UCSD-AML1 (cell line): ENCODE measurements around the gene AIP.
"Not testable (repeated sequence)": the region's sequence is repeated elsewhere in the genome, so short reads cannot be mapped to it uniquely, and the experiment has no call there.

Source experiments
- DNase-seq: peaks from one replicate; lab custom pipeline; 2025; ENCODE audit not compliant: unreplicated experiment; lab: John Stamatoyannopoulos, UW

AIP gene

GRCh38 chr11:67505605-67506396 lies 23.0 kb downstream of the AIP start:
- peak; percentile 93 for DNase-seq

DNA sequence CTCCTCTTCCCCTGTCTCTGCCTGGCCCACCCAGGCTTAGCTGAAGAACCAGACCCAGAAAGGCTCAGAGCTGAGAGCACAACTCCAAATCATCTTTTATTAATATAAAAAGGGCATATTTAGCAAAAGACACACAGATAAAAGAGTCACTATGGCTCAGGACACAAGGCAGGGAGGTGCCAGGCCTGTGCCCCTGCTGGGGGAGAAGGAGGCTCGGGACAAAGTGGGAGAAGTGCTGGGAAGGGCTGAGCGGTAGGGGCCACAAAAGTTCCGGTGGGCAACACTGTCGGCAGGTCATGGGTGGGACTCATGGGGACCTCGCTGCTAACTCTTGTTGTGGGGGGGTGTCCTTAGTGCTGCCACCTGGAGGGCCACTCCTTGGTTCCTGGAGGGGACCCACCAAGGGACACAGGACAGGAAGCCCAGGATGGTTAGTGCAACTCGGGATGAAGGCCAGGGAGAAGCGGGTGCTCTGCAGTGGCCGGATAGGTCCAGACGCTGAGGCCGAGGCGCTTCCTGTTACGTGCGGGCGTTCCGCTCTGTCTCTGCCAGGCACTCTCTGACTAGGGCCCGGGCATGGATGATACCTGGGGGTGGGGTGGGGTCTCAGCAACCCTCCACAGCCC lies 23.7 kb downstream of the AIP start:
- no peak for DNase-seq

DNA sequence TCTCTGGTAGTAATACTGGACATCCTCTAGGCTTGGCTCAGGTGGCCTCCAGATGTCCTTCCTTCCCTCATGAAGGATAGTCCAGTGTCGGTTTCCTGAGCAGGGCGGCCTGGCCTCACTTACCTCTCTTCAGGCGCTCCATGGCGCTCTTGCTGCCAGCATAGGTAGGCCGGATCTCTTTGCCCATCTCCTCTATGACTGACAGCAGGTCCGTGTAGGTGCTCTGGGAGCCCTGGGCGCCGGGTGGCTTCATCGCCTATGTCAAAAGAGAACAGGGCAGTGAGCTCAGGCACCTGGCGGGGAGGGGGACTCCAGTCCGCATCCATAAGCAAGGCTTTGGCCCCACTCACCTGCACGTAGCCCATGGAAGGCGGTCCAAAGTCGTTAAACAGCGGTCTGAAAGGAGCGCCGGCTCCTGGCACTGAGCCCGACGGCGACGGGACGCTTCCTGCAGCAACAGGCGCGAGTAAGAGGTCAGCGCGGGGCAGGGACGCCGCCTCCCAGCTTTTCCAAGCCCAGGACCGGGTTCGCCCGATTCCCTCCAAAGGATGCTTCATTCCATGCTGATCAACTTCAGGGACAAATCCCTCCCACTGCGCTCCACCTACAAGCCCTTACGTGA lies 24.5 kb downstream of the AIP start:
- DNase-seq = no peak

DNA sequence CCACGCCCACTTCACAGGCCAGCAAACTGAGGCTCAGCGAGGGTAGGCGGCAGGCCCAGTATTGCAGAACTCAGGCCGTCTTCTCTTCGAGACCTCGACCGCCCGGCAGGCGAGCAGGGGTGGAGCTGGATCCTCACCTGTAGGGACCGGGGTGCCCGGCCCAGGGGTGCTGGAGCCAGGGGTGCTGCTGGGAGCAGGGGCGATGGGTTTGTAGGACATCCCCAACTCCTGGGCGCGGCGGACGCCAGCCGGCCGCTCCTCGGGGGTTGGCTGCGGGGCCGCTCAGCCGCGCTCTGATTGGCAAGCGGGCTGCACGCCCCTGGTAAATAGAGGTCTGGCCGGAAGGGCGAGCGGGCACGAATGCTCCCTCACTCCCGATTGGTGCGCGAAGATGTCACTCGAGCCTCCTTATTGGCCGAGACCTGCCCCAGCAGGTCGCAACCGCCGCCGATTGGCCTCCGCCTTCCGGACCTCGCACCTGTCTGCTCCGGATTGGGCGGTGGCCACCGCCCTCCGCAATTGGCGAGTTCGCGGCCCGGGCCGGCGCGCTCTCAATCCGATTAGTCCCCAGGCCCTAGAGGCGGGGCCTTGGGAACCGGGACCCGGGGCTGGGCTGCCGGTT lies 25.1 kb downstream of the AIP start, which contains the start of gene CDK2AP2:
CDK2AP2 (minus strand) TSS at position 299 of the 622 bp plus-strand sequence; CDS start at position 219, 80 bp downstream.
- peak; percentile 99 for DNase-seq

DNA sequence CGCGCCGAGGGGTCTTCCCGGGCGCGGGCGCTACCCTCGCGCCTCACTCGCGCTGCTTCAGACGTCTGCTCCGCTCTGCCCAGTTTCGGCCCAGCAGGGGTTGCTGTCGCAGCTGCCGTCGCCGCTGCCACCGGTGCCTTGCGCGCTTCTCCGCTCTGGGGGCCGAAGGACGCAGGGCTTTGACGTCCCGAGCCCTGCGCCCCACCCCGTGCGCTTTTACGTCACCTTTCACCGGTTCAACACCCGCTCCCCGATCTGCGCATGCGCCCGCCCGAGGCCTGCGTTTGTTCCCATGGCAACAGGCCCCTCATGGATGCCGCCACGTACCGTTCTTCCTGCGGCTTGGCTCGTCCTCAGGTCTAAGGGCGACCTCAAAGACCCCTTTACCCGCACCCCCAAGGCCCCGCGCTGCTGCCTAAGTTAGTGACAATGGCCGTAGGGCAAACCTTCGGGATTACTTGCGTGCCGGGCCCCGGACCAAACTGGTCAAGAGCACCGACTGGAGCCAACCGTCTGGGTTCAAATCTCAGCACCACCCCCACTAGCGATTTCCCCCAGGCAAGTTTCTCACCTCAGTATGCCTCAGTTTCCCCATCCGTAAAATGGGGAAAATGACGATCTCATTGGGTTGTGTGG lies 25.8 kb downstream of the AIP start:
- peak; percentile 96 for DNase-seq

GRCh38 chr11:67510023-67510345 lies 27.2 kb downstream of the AIP start:
- DNase-seq = no peak

GRCh38 chr11:67511558-67511957 lies 28.7 kb downstream of the AIP start:
- DNase-seq = not testable (repeated sequence)

DNA sequence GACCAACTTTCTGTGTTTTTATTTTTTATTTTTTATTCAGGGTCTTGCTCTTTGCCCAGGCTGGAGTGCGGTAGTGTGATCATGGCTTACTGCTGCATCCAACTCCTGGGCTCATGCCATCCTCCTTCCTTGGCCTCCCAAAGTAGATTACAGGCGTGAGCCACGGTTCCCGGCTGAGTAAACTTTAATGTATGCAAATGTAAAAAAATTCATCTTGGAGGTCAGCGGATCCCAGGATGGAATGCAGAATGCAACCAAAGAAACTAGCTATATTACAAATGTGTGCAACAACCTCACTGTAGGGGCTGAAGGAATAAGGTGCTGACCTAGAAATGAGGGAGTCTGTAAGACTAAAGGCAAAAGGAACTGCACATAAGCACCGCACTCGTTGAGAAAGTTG lies 31.3 kb downstream of the AIP start:
- DNase-seq = no peak

GRCh38 chr11:67516806-67517205 lies 34.0 kb downstream of the AIP start:
- DNase-seq = no peak

DNA sequence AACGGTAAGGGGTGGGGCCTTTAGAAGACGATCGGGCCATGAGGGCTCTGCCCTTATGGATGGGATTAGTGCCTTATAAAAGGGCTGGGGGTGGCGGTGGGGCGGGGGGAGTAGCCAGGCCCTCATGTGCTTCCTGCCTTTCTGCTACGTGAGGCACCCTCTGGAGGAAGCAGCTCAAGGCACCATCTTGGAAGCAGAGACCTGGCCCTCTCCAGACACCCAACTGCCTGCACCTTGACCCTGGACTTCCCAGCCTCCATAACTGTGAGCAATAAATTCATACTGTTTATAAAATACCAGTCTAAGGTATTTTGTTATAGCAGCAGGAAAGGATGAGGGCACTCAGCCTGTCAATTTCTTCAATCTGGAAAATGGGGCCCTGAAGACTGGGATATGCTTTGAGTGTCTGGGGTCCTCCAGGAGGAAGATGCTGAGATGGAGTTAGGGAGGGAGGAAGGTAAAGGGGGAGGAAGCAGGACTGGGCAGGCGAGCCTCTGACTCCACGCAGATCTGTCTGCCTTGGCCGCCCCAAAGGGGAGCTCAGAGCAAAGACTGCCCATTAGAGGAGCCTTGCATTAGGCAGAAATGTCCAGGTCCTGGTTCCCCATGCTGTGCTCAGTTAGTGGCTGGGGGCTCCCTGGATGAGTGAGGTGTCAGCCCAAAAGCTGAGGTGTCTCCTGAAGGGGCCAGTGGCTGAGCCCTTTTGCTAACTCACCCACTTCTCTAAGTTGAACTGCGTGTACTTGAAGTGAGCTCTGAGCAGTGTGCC lies 35.1 kb downstream of the AIP start:
- no peak for DNase-seq

DNA sequence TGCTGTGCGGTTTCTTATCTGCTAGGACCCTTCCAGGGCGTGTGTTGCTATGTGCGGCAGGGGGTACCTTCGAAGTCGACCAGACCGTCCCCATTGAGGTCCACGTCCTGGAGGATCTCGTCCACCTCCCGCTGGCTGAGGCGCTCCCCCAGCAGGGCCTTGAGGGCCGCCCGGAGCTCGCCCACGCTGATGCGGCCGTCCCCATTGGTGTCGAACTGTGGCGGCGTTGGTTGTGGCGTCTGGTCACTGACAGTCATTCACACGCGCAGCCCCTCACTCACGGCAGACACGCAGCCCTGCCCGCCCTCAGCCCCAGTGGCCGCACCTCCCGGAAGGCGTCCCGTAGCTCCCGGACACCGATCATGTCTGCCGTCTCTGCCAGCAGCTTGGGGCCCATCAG lies 36.9 kb downstream of the AIP start:
- DNase-seq = no peak

DNA sequence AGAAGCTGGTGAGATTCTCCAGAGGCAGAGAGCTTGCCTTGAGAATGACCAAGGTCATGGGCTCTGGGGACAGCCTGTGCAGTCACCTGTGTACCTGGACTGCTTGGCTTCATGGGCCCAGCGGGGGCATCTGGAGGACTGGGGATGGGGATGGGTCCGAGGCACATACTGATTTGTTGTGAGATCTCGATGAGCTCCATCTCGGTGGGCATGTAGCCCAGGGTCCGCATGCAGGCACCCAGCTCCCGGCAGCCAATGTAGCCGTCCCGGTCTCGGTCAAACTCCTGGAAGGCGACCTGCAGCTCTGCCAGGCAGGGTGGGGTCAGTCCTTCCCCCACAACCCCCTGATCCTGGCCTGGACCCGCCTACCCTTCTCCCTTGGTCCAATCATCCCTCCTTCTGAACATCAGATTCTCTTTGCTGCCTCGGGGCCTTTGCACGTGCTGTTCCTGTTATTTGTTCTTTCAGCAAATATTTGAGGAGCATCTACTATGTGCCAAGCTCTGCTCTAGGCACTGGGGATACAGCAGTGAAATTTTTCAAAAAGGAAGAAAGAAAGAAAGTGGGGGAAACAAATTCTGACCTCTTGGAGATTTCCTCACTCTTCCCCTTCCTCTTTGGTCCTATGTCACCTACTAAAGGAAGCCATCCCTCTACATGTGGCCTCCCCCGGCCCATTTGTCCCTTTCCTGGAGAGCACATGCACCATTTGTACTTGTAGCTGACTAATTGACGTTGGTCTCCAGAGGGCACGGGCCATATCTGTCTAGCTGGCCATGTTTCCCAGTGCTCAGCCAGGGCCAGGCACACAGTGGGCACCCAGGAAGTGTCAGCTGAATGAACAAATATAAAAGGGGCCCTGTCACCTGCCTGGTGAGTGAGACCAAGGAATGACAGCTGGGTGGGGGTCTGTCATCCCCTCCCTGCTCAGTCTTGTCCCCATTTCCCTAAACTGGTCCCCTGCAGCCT lies 38.3 kb downstream of the AIP start:
- DNase-seq = no peak

DNA sequence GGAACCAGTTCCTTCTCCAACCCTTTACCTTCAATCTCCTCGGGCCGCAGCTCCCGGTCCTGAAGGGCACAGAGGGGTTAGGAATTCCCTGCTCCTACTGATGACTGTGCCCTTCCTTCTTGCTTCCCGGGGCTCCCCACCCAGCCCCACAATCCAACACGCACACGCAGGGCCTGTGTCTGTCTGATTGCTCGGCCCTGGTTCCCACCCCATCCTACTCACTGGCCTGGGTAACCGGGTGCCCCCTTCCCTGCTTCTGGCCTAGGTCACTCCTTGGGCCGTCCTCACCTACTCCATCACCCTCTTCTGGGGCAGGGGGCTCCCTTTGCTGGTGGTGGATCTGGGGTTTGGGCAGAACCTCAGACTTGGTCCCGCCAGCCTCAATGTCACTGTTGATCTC lies 39.1 kb downstream of the AIP start:
- no peak for DNase-seq

GRCh38 chr11:67522338-67522737 lies 39.5 kb downstream of the AIP start:
- no peak for DNase-seq

DNA sequence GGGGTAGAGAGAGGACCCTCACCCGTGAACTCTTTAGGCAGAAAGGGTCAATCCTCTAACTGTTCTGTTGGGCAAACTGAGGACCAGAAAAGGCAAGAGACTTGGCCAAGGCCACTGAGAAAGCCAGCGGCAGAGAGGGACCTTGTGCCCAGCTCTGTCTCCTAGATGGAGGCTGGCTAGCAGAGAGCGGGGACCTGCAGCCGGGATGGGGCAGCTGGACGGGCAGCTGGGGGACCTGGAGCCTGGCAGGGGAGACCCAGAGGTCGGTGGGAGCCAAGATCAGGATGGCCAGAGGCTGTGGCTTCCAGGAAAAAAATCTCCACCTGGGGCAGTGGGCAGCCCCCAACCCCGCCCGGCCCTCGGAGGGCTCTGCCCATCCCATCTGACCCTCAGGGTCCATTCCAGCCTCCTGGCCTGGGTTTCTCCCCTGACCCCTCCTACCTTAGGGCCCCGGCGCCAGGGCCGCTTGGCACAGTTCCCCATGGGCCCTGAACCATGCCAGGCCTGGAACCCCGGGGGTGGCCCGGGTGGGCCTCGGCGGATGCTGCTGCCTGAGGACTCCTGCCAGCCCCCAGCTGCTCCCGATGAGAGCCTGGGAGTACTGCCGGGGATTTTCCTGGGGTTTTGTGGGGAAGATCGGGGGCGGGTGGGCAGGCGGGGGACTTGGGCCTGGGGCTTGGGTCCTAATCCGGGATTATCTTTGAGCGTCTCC lies 40.2 kb downstream of the AIP start, which contains the start of gene CABP2:
CABP2 (minus strand) TSS at position 603 of the 712 bp plus-strand sequence; CDS start at position 483, 120 bp downstream.
- DNase-seq = no peak

GRCh38 chr11:67523556-67524479 lies 41.0 kb downstream of the AIP start:
- no peak for DNase-seq

GRCh38 chr11:67524480-67524808 lies 41.6 kb downstream of the AIP start:
- DNase-seq = no peak
